Kidney (tissue), 14 donors: ENCODE results near the gene PLEKHA6. TPM values are rescaled to one million over a fixed set of nuclear protein-coding genes. Genes with fewer than 3 reads are reported as not detected.
"Not testable (repeated sequence)": the region's sequence is repeated elsewhere in the genome, so short reads cannot be mapped to it uniquely, and the experiment has no call there.

Experiments used
- DNase-seq, 5 donors: peaks; one replicate each; pipeline ENCODE4 v3.0.0-alpha.2; 2013 to 2020
- FAIRE-seq: peaks from 2 replicates; lab custom pipeline; 2012; peaks lifted over from hg19 to GRCh38; lab: Jason Lieb, UNC
- H3K27ac ChIP-seq, 2 donors: one replicate each; pipeline ENCODE4 v1.7.0; 2013; ENCODE audit warnings: low read depth in 2 of 2, low read length in 2 of 2, inconsistent platforms in 1 of 2
- H3K27me3 ChIP-seq: one replicate; pipeline ENCODE4 v1.7.1; 2013; ENCODE audit warnings: low read length, inconsistent platforms; ENCODE audit not compliant: control insufficient read depth, insufficient read depth
- H3K36me3 ChIP-seq, 3 donors: one replicate each; pipeline versions ENCODE4 v1.7.0 to v1.7.1; 2013; ENCODE audit warnings: low read length in 3 of 3, control low read depth in 1 of 3, inconsistent platforms in 1 of 3; ENCODE audit not compliant: insufficient read depth in 3 of 3, control insufficient read depth in 2 of 3
- H3K4me1 ChIP-seq, 3 donors: one replicate each; pipeline versions ENCODE4 v1.7.0 to v1.7.1; 2013; ENCODE audit warnings: low read length in 3 of 3, inconsistent platforms in 1 of 3, low read depth in 1 of 3; ENCODE audit not compliant: control insufficient read depth in 2 of 3, insufficient read depth in 2 of 3
- H3K4me3 ChIP-seq, 3 donors: one replicate each; pipeline versions ENCODE4 v1.7.0 to v1.8.1; 2013; ENCODE audit warnings: low read length in 3 of 3, control low read depth in 1 of 3, inconsistent platforms in 1 of 3
- H3K9ac ChIP-seq, 3 donors: one replicate each; pipeline versions ENCODE4 v1.7.0 to v1.7.1; 2013; ENCODE audit warnings: low read length in 3 of 3, control low read depth in 1 of 3, inconsistent platforms in 1 of 3
- H3K9me3 ChIP-seq, 3 donors: one replicate each; pipeline versions ENCODE4 v1.7.0 to v1.7.1; 2013; ENCODE audit warnings: low read length in 3 of 3, control low read depth in 1 of 3, inconsistent platforms in 1 of 3; ENCODE audit not compliant: control insufficient read depth in 2 of 3, insufficient read depth in 1 of 3
- intact Hi-C: fragments of 100-400 bp; cut with DNase I; formaldehyde crosslinking; loops from one replicate; pipeline ENCODE4 v1.11.1; 2022
- polyA plus RNA-seq: library from polyadenylated mRNA; stranded (reverse); fragments of 350-450 nt; fragmentation: Illumina TruSeq; extraction: RNeasy Lipid Tissue Mini Kit (QIAGEN cat#74804); gene quantifications from one replicate; pipeline ENCODE4 v1.2.3, GENCODE V29; 2014; ENCODE audit warnings: low read depth, low replicate concordance; ENCODE audit not compliant: insufficient read depth
- total RNA-seq: library from RNA; stranded (reverse); fragmentation: NEBNext Ultra II Directional; extraction: Animal tissue kit (Norgen Biotek cat#: 25700); gene quantifications from one replicate; pipeline ENCODE4 v1.2.1, GENCODE V29; 2021
- TF ChIP-seq, protein P1 (sequence below): IDR thresholded peaks from 3 replicates; pipeline ENCODE4 v1.5.1; 2012; ENCODE audit warnings: mild to moderate bottlenecking, moderate library complexity, borderline replicate concordance; ENCODE audit not compliant: insufficient read depth; ENCODE audit errors: extremely low read depth
- donor health status: control.
- donor health status: control.
- donor health status: control.
- donor health status: control.
- donor health status: control.
- donor health status: DM: yes; HTN: yes; CAD: no.
- donor health status: Normal renal cell carcinoma (clear cell type).

PLEKHA6 gene
- total and polyA plus RNA-seq, 2 donors from 2014 or later = 17.5 to 65.1 TPM

DNA sequence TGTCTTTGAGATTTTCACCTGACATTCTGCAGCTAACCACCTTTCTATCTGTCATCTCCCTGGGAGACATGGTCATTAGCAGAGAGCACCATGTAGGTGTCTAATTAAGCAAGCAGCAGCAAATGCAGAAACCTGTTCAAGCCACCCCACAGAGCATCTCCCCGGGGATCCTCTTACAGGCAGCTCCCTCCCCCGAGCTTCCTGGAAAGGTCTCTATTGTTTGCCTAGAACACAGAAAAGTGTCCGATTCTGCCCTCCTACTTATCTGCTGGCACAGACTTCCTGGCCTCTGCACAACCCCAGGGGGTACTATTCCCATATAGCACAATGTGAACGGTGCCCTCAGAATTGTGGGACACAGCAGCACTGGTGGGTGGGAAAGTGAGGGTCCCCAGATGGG lies 46.1 kb downstream of the PLEKHA6 start:
- FAIRE-seq = no peak
- Histone ChIP-seq H3K27ac (peak overlapping the region; percentile 53 to 93), H3K9me3 (no peaks in the 10 kb centered on the region), H3K36me3 (no peaks in the 10 kb centered on the region), H3K4me3 (peak overlapping the region in 1 of 3 donors; percentile 20), H3K9ac (peak overlapping the region in 1 of 3 donors; percentile 10), H3K4me1 (peaks cover 10 to 23% (median 20%) of the 10 kb centered on the region in 3 donors), H3K27me3 (no peaks in the 10 kb centered on the region)
- TF ChIP-seq, protein P1, sequence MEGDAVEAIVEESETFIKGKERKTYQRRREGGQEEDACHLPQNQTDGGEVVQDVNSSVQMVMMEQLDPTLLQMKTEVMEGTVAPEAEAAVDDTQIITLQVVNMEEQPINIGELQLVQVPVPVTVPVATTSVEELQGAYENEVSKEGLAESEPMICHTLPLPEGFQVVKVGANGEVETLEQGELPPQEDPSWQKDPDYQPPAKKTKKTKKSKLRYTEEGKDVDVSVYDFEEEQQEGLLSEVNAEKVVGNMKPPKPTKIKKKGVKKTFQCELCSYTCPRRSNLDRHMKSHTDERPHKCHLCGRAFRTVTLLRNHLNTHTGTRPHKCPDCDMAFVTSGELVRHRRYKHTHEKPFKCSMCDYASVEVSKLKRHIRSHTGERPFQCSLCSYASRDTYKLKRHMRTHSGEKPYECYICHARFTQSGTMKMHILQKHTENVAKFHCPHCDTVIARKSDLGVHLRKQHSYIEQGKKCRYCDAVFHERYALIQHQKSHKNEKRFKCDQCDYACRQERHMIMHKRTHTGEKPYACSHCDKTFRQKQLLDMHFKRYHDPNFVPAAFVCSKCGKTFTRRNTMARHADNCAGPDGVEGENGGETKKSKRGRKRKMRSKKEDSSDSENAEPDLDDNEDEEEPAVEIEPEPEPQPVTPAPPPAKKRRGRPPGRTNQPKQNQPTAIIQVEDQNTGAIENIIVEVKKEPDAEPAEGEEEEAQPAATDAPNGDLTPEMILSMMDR = no peak
- intact Hi-C loops = no loop called here
- no peak for DNase-seq

DNA sequence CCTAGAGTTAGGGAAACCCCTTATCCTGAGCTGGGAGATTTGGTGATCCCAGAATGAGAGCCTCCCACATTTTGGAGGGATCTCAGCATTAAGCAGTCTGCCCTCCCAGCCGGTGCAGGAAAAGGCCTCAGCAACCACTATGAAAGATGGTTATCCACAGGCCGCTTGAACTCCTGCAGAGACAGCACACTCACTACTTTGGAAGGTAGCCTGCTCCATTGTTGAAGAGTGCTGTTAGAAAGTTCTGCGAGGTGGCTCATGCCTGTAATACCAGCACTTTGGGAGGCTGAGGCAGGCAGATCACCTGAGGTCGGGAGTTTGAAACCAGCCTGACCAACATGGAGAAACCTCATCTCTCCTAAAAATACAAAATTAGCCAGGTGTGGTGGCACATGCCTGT lies 48.8 kb downstream of the PLEKHA6 start:
- H3K27me3 ChIP-seq, H3K9me3 ChIP-seq, H3K27ac ChIP-seq, H3K4me3 ChIP-seq, DNase-seq, FAIRE-seq, intact Hi-C loops, H3K9ac ChIP-seq, H3K36me3 ChIP-seq: not testable (repeated sequence)
- H3K4me1 ChIP-seq = peaks cover 6 to 25% (median 18%) of the 10 kb centered on the region in 3 donors

DNA sequence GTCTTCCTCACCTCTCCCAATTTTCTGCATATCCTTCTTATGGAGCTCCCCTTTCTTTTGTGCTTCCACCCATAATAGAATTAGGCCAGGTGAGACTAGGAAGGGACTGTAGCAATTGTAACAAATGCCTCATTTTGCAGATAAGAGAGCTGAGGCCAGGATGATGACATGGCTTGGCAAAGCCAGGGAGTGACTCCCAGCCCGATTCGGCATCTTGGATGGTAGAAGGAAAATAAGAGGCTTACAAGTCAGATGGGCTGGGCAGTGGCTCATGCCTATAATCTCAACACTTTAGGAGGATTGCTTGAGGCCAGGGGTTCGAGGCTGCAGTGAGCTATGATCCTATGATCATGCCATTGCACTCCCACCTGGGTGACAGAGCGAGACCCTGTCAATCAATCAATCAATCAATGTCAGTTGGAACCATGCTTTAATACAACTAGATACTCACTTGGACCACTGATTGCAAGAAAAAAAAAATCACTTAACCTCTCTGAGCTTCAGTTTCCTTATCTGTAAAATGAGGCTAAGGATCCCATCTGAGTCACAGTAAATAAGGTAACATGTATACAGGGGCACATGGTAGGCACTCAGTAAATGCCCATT lies 51.6 kb downstream of the PLEKHA6 start:
- intact Hi-C loops = no loop called here
- TF ChIP-seq, protein P1 = no peak
- Histone ChIP-seq H3K27ac (no peak overlapping the region), H3K4me3 (no peak overlapping the region), H3K9me3 (no peaks in the 10 kb centered on the region), H3K36me3 (no peaks in the 10 kb centered on the region), H3K27me3 (no peaks in the 10 kb centered on the region), H3K4me1 (peaks cover 0 to 5% (median 4%) of the 10 kb centered on the region in 3 donors), H3K9ac (no peak overlapping the region)
- FAIRE-seq = no peak
- no peak for DNase-seq

DNA sequence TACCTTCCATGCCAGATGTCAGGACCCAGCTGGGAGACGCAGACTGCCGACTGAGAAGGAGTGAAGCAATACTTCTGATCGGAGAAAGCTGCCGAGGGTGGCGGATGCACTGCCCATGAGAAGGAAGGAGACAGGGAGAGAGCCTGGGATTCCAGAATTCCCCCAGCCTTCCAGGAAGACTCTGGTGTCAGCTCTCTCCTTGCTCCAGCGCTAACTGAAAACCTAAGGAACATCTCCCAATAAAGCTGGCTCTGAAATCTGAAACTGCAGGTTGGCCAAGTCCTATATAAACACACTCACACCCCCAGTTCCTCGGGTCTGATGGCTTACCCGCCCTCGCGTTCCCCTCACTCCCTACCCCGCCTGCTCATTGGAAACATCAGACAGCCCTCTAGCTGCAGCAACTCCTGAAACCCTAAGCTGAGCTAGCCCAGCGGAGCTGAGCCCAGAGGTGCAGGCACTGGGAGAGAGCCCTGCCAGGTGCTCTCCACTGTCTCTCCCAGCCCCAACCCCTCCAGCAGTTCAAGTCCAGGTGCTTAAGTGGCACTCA lies 52.3 kb downstream of the PLEKHA6 start:
- no peak for FAIRE-seq

More for the DNA sequence above, 52.3 kb downstream of the PLEKHA6 start:
- DNase-seq = peak in 4 of 5 donors; percentile 83 to 91 (median 88)
- peak overlapping the region in 2 of 3 donors; percentile 18 to 36 for H3K4me3 ChIP-seq
- H3K4me1 ChIP-seq = peaks cover 0 to 5% (median 4%) of the 10 kb centered on the region in 3 donors
- TF ChIP-seq, protein P1 = no peak
- no peaks in the 10 kb centered on the region for H3K27me3 ChIP-seq
- no peaks in the 10 kb centered on the region for H3K9me3 ChIP-seq
- peak overlapping the region; percentile 1 to 37 (median 10) for H3K9ac ChIP-seq
- intact Hi-C loops = no loop called here
- no peak overlapping the region for H3K27ac ChIP-seq
- H3K36me3 ChIP-seq = no peaks in the 10 kb centered on the region
